SK-N-SH treated with all-trans-retinoic acid at 6 μM for 48 hours (cell line): ENCODE data around the gene KAZALD1.

Experiments used
- ATAC-seq: fragments of 200-7000 bp; cut with Tn5 transposase; 3 replicates; pipeline ENCODE4 v1.9.1; 2020; ENCODE audit warnings: mild to moderate bottlenecking, moderate library complexity
- BACH2 ChIP-seq: fragments of 250-450 bp; sonication (Bioruptor Pico); IDR thresholded peaks from 2 replicates; pipeline ENCODE4 v1.9.0; 2021; ENCODE audit warnings: mild to moderate bottlenecking, borderline replicate concordance
- CREB5 ChIP-seq: fragments of 250-450 bp; sonication (Bioruptor Pico); IDR thresholded peaks from 2 replicates; pipeline ENCODE4 v1.5.1; 2020; ENCODE audit warnings: low read depth, mild to moderate bottlenecking, moderate library complexity
- CSDC2 ChIP-seq: fragments of 250-450 bp; sonication (Bioruptor Pico); IDR thresholded peaks from 2 replicates; pipeline ENCODE4 v1.5.0; 2020; ENCODE audit warnings: mild to moderate bottlenecking, moderate library complexity
- CSRNP3 ChIP-seq: fragments of 250-450 bp; sonication (Bioruptor Pico); IDR thresholded peaks from 2 replicates; pipeline ENCODE4 v1.5.1; 2021; ENCODE audit warnings: mild to moderate bottlenecking, moderate library complexity
- ESRRG ChIP-seq: fragments of 250-450 bp; sonication (Bioruptor Pico); IDR thresholded peaks from 2 replicates; pipeline ENCODE4 v1.6.1; 2021; ENCODE audit warnings: mild to moderate bottlenecking
- GLIS3 ChIP-seq: fragments of 250-450 bp; sonication (Bioruptor Pico); IDR thresholded peaks from 2 replicates; pipeline ENCODE4 v1.5.0; 2020; ENCODE audit warnings: mild to moderate bottlenecking, moderate library complexity
- ISL1 ChIP-seq: fragments of 250-450 bp; sonication (Bioruptor Pico); IDR thresholded peaks from 2 replicates; pipeline ENCODE4 v2.1.2; 2022; ENCODE audit warnings: mild to moderate bottlenecking, moderate library complexity
- OSR1 ChIP-seq: fragments of 250-450 bp; sonication (Bioruptor Pico); IDR thresholded peaks from 2 replicates; pipeline ENCODE4 v1.8.0; 2022; ENCODE audit warnings: moderate library complexity, mild to moderate bottlenecking, inconsistent platforms
- PATZ1 ChIP-seq: fragments of 250-450 bp; sonication (Bioruptor Pico); IDR thresholded peaks from 2 replicates; pipeline ENCODE4 v1.8.0; 2020; ENCODE audit warnings: mild to moderate bottlenecking, moderate library complexity, borderline replicate concordance
- POU6F1 ChIP-seq: fragments of 250-450 bp; sonication (Bioruptor Pico); IDR thresholded peaks from 2 replicates; pipeline ENCODE4 v1.8.0; 2021; ENCODE audit warnings: low read depth, mild to moderate bottlenecking, moderate library complexity, borderline replicate concordance
- RARB ChIP-seq: fragments of 250-450 bp; sonication (Bioruptor Pico); IDR thresholded peaks from 2 replicates; pipeline ENCODE4 v1.8.0; 2021; ENCODE audit warnings: mild to moderate bottlenecking, moderate library complexity
- SNAI2 ChIP-seq: fragments of 250-450 bp; sonication (Bioruptor Pico); IDR thresholded peaks from 2 replicates; pipeline ENCODE4 v1.5.0; 2020; ENCODE audit warnings: mild to moderate bottlenecking, moderate library complexity
- TCF4 ChIP-seq: fragments of 250-450 bp; sonication (Bioruptor Pico); IDR thresholded peaks from 2 replicates; pipeline ENCODE4 v1.8.0; 2021; ENCODE audit warnings: mild to moderate bottlenecking, moderate library complexity, borderline replicate concordance
- TOX ChIP-seq: fragments of 250-450 bp; sonication (Bioruptor Pico); IDR thresholded peaks from 2 replicates; pipeline ENCODE4 v1.8.0; 2021; ENCODE audit warnings: mild to moderate bottlenecking, moderate library complexity, borderline replicate concordance
- TSHZ2 ChIP-seq: fragments of 250-450 bp; sonication (Bioruptor Pico); IDR thresholded peaks from 2 replicates; pipeline ENCODE4 v1.5.0; 2020; ENCODE audit warnings: mild to moderate bottlenecking, moderate library complexity
- ZC3H10 ChIP-seq: fragments of 250-450 bp; sonication (Bioruptor Pico); IDR thresholded peaks from 2 replicates; pipeline ENCODE4 v1.5.1; 2021; ENCODE audit warnings: mild to moderate bottlenecking, moderate library complexity
- ZFP3 ChIP-seq: fragments of 250-450 bp; sonication (Bioruptor Pico); IDR thresholded peaks from 2 replicates; pipeline ENCODE4 v1.5.0; 2020; ENCODE audit warnings: mild to moderate bottlenecking, moderate library complexity
- ZNF565 ChIP-seq: fragments of 450-650 bp; formaldehyde crosslinking; conservative IDR thresholded peaks from 2 replicates; pipeline ENCODE4 v1.5.0; 2020; ENCODE audit warnings: low read depth, mild to moderate bottlenecking, moderate library complexity
- ZNF70 ChIP-seq: fragments of 450-650 bp; formaldehyde crosslinking; IDR thresholded peaks from 2 replicates; pipeline ENCODE4 v1.5.0; 2020; ENCODE audit warnings: mild to moderate bottlenecking, moderate library complexity

KAZALD1 gene

GRCh38 chr10:101085846-101086245 lies 24.1 kb downstream of the KAZALD1 start:
- no peak for ATAC-seq
- no peak for TF ChIP-seq CSDC2 (CRISPR knock-in tag)
- TF ChIP-seq TOX (CRISPR knock-in tag) = no peak
- no peak for TF ChIP-seq POU6F1
- TF ChIP-seq CREB5 (CRISPR knock-in tag) = no peak
- no peak for TF ChIP-seq ZNF565
- no peak for TF ChIP-seq GLIS3 (CRISPR knock-in tag)
- no peak for TF ChIP-seq TCF4 (CRISPR knock-in tag)
- TF ChIP-seq SNAI2 (CRISPR knock-in tag) = no peak
- no peak for TF ChIP-seq OSR1 (CRISPR knock-in tag)
- no peak for TF ChIP-seq ESRRG
- no peak for TF ChIP-seq TSHZ2 (CRISPR knock-in tag)
- no peak for TF ChIP-seq BACH2 (CRISPR knock-in tag)
- no peak for TF ChIP-seq ZNF70 (CRISPR knock-in tag)
- no peak for TF ChIP-seq RARB
- TF ChIP-seq ZFP3 (CRISPR knock-in tag) = no peak

GRCh38 chr10:101087376-101087775 lies 25.6 kb downstream of the KAZALD1 start:
- no peak for ATAC-seq
- TF ChIP-seq ZNF70 (CRISPR knock-in tag) = no peak

GRCh38 chr10:101087965-101088364 lies 26.2 kb downstream of the KAZALD1 start:
- TF ChIP-seq SNAI2 (CRISPR knock-in tag) (no peak), GLIS3 (CRISPR knock-in tag) (no peak), OSR1 (CRISPR knock-in tag) (no peak), CREB5 (CRISPR knock-in tag) (no peak), CSRNP3 (CRISPR knock-in tag) (no peak), POU6F1 (no peak), ZC3H10 (CRISPR knock-in tag) (no peak), RARB (no peak), PATZ1 (CRISPR knock-in tag) (no peak), BACH2 (CRISPR knock-in tag) (no peak), ISL1 (CRISPR knock-in tag) (no peak), TOX (CRISPR knock-in tag) (no peak)
- peak; percentile 35 for ATAC-seq
